ENCODE measurements around the gene ACSS3. TPM values are rescaled to one million over a fixed set of nuclear protein-coding genes. Genes with fewer than 3 reads are reported as not detected.

ACSS3 gene
- total and polyA plus RNA-seq, 10 of the 15 experiments (the other 5 are each of a cell fraction or from before 2014, with no cell fraction given), result 0.06 to 0.31 TPM; not detected in 8

DNA sequence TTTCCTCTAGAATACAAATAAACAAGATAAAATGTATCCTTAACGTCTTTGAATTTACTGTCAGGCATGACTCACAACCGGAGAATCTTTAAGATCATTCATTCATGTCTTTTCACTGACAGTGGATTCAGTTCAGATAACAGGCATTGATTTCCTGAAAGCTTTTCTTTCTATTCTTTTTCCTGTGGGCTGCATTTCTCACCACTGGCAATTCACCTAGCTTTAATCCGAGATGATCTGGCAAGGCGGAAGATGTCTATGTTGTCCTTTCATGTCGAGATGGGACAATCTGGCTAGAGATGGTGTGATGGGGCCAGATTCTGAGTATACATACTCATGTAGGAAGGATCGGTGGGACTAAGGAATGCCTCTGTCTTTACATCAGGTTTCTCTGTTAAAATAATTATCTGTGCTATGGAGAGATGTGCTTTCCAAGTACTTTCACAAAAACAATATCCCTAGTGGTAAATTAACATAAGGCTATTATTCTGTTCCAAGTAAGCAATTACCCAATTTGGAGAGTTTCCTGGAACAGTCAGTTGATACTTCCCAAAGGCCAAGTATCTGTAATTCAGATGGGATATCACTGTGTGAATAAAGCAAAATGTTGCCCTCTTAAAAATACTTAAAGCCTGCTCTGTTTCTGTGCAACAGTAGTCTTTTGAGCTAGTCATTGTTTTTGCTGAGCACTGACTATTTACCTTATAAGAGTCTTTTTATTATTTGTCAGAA is 17.8 kb downstream of the ACSS3 start (continued):
- TF ChIP-seq MEF2B (IDR thresholded peaks at IDR 0.05; ENCODE audit: partially characterized antibody, poor library complexity, severe bottlenecking), result no peak
- TF ChIP-seq PML (IDR thresholded peaks at IDR 0.05; ENCODE audit: low read length), result no peak
- TF ChIP-seq, protein P1, sequence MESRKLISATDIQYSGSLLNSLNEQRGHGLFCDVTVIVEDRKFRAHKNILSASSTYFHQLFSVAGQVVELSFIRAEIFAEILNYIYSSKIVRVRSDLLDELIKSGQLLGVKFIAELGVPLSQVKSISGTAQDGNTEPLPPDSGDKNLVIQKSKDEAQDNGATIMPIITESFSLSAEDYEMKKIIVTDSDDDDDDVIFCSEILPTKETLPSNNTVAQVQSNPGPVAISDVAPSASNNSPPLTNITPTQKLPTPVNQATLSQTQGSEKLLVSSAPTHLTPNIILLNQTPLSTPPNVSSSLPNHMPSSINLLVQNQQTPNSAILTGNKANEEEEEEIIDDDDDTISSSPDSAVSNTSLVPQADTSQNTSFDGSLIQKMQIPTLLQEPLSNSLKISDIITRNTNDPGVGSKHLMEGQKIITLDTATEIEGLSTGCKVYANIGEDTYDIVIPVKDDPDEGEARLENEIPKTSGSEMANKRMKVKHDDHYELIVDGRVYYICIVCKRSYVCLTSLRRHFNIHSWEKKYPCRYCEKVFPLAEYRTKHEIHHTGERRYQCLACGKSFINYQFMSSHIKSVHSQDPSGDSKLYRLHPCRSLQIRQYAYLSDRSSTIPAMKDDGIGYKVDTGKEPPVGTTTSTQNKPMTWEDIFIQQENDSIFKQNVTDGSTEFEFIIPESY (IDR thresholded peaks at IDR 0.05), result no peak
- TF ChIP-seq POLR2A (IDR thresholded peaks at IDR 0.05; ENCODE audit: low read depth, low read length), result no peak
- no peak for TF ChIP-seq RB1 (IDR thresholded peaks at IDR 0.05; ENCODE audit: borderline replicate concordance)
- no peak for TF ChIP-seq MTA2 (IDR thresholded peaks at IDR 0.05; ENCODE audit: low read depth)

DNA sequence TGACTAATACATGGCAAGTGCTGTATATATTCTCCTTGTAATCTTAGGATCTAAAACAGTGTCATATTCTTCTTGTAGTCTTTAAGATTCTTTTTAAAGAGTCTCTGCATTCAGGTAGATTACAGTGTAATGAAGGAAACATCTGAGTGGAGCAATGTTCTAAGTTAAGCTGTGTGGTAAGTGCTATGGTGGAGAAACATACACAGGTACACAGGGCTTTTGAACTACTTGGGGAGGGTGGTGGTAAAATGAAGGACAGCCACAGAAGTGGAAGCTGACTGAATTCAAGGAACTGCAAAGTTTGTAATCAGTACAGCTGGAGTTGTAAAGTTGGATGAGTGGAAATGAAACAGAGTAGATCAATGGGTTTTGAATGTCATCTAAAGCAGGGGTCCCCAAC is 27.8 kb downstream of the ACSS3 start:
- DNase-seq (ENCODE audit: low read depth, low spot score) (no peak), FAIRE-seq (no peak), ATAC-seq (no peak)
- TF ChIP-seq EZH2 (IDR thresholded peaks at IDR 0.05; ENCODE audit: borderline replicate concordance, control insufficient read depth, low read depth, low read length), result no peak
- no peak for TF ChIP-seq ASH2L (IDR thresholded peaks at IDR 0.05; ENCODE audit: borderline replicate concordance, low read depth)
- no peak for TF ChIP-seq POLR2A (IDR thresholded peaks at IDR 0.05; ENCODE audit: low read depth, low read length)
- no peak for TF ChIP-seq RBBP5 (conservative IDR thresholded peaks at IDR 0.05)
- no peak for TF ChIP-seq CHD4 (IDR thresholded peaks at IDR 0.05)
- TF ChIP-seq, protein P2, sequence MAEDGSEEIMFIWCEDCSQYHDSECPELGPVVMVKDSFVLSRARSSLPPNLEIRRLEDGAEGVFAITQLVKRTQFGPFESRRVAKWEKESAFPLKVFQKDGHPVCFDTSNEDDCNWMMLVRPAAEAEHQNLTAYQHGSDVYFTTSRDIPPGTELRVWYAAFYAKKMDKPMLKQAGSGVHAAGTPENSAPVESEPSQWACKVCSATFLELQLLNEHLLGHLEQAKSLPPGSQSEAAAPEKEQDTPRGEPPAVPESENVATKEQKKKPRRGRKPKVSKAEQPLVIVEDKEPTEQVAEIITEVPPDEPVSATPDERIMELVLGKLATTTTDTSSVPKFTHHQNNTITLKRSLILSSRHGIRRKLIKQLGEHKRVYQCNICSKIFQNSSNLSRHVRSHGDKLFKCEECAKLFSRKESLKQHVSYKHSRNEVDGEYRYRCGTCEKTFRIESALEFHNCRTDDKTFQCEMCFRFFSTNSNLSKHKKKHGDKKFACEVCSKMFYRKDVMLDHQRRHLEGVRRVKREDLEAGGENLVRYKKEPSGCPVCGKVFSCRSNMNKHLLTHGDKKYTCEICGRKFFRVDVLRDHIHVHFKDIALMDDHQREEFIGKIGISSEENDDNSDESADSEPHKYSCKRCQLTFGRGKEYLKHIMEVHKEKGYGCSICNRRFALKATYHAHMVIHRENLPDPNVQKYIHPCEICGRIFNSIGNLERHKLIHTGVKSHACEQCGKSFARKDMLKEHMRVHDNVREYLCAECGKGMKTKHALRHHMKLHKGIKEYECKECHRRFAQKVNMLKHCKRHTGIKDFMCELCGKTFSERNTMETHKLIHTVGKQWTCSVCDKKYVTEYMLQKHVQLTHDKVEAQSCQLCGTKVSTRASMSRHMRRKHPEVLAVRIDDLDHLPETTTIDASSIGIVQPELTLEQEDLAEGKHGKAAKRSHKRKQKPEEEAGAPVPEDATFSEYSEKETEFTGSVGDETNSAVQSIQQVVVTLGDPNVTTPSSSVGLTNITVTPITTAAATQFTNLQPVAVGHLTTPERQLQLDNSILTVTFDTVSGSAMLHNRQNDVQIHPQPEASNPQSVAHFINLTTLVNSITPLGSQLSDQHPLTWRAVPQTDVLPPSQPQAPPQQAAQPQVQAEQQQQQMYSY (CRISPR knock-in tag; IDR thresholded peaks at IDR 0.05), result no peak
- TF ChIP-seq JUND (IDR thresholded peaks at IDR 0.05; ENCODE audit: low read depth, low read length), result no peak
- TF ChIP-seq TCF7 (IDR thresholded peaks at IDR 0.05; ENCODE audit: borderline replicate concordance), result no peak
- TF ChIP-seq IRF4 (IDR thresholded peaks at IDR 0.05; ENCODE audit: low read depth, low read length), result no peak
- no peak for TF ChIP-seq RELA (IDR thresholded peaks at IDR 0.05; ENCODE audit: borderline replicate concordance, partially characterized antibody)
- TF ChIP-seq CHD2 (IDR thresholded peaks at IDR 0.05; ENCODE audit: borderline replicate concordance, low read depth, low read length), result no peak
- TF ChIP-seq SMC3 (IDR thresholded peaks at IDR 0.05; ENCODE audit: borderline replicate concordance, low read length), result no peak
- TF ChIP-seq SRF (IDR thresholded peaks at IDR 0.05; ENCODE audit: low read depth in 2 of 2, low read length in 2 of 2), result no peak
- TF ChIP-seq SUPT20H (IDR thresholded peaks at IDR 0.05; ENCODE audit: borderline replicate concordance, control insufficient read depth, low read depth, low read length), result no peak
- TF ChIP-seq PAX5 (IDR thresholded peaks at IDR 0.05; ENCODE audit: borderline replicate concordance, low read depth, low read length), result no peak
- no peak for TF ChIP-seq PAX8 (IDR thresholded peaks at IDR 0.05)
- H4K20me1 ChIP-seq (ENCODE audit: control insufficient read depth, insufficient read depth), result no peaks in the 10 kb centered on the region
- no peaks in the 10 kb centered on the region for H3K9me3 ChIP-seq (replicated peaks; ENCODE audit: control insufficient read depth, insufficient read depth, low read length)
- H2AFZ ChIP-seq (ENCODE audit: control insufficient read depth, low read depth, low read length), result no peak overlapping the region
- H3K9ac ChIP-seq (ENCODE audit: control insufficient read depth, insufficient read depth, low read length), result no peak overlapping the region
- no peaks in the 10 kb centered on the region for H3K36me3 ChIP-seq (ENCODE audit: control insufficient read depth in 2 of 2, insufficient read depth in 2 of 2, low read length in 1 of 2)
- ChIA-PET RAD21 (ENCODE audit: unreplicated experiment) (no interaction called here), SMC1A (ENCODE audit: uncharacterized antibody, unreplicated experiment) (no interaction called here), CTCF (no interaction called here), POLR2A (no interaction called here)
- no peaks in the 10 kb centered on the region for H3K27me3 ChIP-seq (replicated peaks in 1 of 2; ENCODE audit: control insufficient read depth in 2 of 2, insufficient read depth in 2 of 2, low read length in 1 of 2)
- H3K27ac ChIP-seq (ENCODE audit: control insufficient read depth, insufficient read depth), result no peak overlapping the region
- no peak overlapping the region for H3K4me3 ChIP-seq
- no TSS peak for BruUV-seq (replicated peaks)
- in situ Hi-C loops (cut with MboI) (no loop called here), intact Hi-C loops (cut with micrococcal nuclease; ENCODE audit: unreplicated experiment) (no loop called here)
- H3K4me1 ChIP-seq (ENCODE audit: control insufficient read depth, insufficient read depth, low read length), result no peaks in the 10 kb centered on the region
- H3K4me2 ChIP-seq (ENCODE audit: control insufficient read depth, insufficient read depth), result no peak overlapping the region
- no peaks in the 10 kb centered on the region for H3K79me2 ChIP-seq (ENCODE audit: control insufficient read depth, insufficient read depth, low read length)
